Activated CD8-positive, alpha-beta memory T cell treated with anti-CD3 and anti-CD28 coated beads, Interleukin-2, amount 50 U/mL, for 4 hours (primary cell): ENCODE measurements around the gene TUBA1C.
"Not testable (repeated sequence)": the region's sequence is repeated elsewhere in the genome, so short reads cannot be mapped to it uniquely, and the experiment has no call there.

Experiments used
- DNase-seq: peaks from one replicate; pipeline ENCODE4 v3.0.0-alpha.2; 2020

The TUBA1C gene

GRCh38 chr12:49314811-49315210 lies 49.9 kb downstream of the TUBA1C start:
- DNase-seq: no peak

- DNase-seq: not testable (repeated sequence)
These were observed 52.2 kb downstream of the TUBA1C start for GRCh38 chr12:49317118-49317517.

- not testable (repeated sequence) for DNase-seq
These were observed 55.7 kb downstream of the TUBA1C start for GRCh38 chr12:49320411-49321103.

- DNase-seq: no peak
These were observed 57.5 kb downstream of the TUBA1C start for GRCh38 chr12:49322367-49322707.

GRCh38 chr12:49322708-49323523 lies 58.0 kb downstream of the TUBA1C start, which contains the start of gene TROAP:
TROAP (plus strand) TSS chr12:49323255; CDS start chr12:49323609, 354 bp downstream.
- peak; percentile 95 for DNase-seq

- DNase-seq: no peak
These were observed 58.7 kb downstream of the TUBA1C start for GRCh38 chr12:49323524-49324097.
